Measurements from ENCODE around the gene LRRC53. TPM values are rescaled to one million over a fixed set of nuclear protein-coding genes. Genes with fewer than 3 reads are reported as not detected.

Gene LRRC53
- not detected for total RNA-seq
- long read RNA-seq: 0 reads

DNA sequence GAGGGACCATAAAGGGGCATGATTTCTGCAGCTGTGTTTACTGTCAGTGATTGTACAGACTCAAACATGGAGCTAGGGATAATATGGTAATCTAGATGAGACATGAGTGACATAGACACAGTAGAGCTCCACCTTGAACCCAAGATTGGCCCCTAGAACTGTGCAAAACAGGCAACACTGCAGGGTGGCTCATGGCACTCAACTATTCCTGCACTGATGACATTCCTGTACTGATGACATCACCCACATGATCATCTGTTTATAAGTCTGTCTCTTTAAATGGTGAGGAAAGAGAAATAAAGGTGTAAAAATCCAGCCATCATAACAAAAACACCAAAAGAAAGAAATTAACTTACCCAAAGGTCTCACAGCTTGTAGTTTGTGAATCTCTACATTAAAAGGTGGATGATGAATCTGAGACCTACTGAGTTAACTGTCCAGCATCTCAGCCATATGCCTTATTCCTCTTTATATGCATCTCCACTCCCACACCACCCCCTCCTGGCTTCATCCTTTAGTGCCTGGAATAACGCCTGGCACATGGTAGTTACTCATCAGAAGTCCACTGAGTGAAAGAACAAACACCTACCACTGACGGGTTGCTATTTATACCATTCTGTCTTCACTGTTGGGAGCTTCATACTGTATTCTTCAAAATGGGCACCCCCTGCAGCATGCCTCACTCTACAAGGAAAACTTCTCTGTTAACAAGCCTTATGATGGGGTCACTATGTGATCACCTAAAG, at the start of gene LRRC53:
LRRC53 (minus strand) TSS at position 442 of the 746 bp plus-strand sequence. CDS start 29,262 bp downstream, outside the sequence.
- ATAC-seq (no peak), DNase-seq (no peak)
- no peaks in the 10 kb centered on the region for H3K36me3 ChIP-seq
- TF ChIP-seq, protein P1, sequence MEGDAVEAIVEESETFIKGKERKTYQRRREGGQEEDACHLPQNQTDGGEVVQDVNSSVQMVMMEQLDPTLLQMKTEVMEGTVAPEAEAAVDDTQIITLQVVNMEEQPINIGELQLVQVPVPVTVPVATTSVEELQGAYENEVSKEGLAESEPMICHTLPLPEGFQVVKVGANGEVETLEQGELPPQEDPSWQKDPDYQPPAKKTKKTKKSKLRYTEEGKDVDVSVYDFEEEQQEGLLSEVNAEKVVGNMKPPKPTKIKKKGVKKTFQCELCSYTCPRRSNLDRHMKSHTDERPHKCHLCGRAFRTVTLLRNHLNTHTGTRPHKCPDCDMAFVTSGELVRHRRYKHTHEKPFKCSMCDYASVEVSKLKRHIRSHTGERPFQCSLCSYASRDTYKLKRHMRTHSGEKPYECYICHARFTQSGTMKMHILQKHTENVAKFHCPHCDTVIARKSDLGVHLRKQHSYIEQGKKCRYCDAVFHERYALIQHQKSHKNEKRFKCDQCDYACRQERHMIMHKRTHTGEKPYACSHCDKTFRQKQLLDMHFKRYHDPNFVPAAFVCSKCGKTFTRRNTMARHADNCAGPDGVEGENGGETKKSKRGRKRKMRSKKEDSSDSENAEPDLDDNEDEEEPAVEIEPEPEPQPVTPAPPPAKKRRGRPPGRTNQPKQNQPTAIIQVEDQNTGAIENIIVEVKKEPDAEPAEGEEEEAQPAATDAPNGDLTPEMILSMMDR (IDR thresholded peaks at IDR 0.05): no peak
- no peaks in the 10 kb centered on the region for H3K27me3 ChIP-seq (ENCODE audit: low read depth)
- H3K27ac ChIP-seq: no peak within 1 kb of the TSS
- intact Hi-C loops (cut with DNase I): no loop called here
- H3K9me3 ChIP-seq: no peaks in the 10 kb centered on the region
- no peaks in the 10 kb centered on the region for H3K4me1 ChIP-seq
- H3K4me3 ChIP-seq: no peak within 1 kb of the TSS

- H3K4me1 ChIP-seq: no peaks in the 10 kb centered on the region
- no peak overlapping the region for H3K4me3 ChIP-seq
- DNase-seq (no peak), ATAC-seq (no peak)
- TF ChIP-seq, protein P1 (IDR thresholded peaks at IDR 0.05): no peak
- no peaks in the 10 kb centered on the region for H3K36me3 ChIP-seq
- intact Hi-C loops (cut with DNase I): no loop called here
- H3K9me3 ChIP-seq: no peaks in the 10 kb centered on the region
- H3K27me3 ChIP-seq (ENCODE audit: low read depth): no peaks in the 10 kb centered on the region
- H3K27ac ChIP-seq: no peak overlapping the region
Observed at GRCh38 chr1:74549932-74550331, 37.5 kb upstream of the LRRC53 start.

DNA sequence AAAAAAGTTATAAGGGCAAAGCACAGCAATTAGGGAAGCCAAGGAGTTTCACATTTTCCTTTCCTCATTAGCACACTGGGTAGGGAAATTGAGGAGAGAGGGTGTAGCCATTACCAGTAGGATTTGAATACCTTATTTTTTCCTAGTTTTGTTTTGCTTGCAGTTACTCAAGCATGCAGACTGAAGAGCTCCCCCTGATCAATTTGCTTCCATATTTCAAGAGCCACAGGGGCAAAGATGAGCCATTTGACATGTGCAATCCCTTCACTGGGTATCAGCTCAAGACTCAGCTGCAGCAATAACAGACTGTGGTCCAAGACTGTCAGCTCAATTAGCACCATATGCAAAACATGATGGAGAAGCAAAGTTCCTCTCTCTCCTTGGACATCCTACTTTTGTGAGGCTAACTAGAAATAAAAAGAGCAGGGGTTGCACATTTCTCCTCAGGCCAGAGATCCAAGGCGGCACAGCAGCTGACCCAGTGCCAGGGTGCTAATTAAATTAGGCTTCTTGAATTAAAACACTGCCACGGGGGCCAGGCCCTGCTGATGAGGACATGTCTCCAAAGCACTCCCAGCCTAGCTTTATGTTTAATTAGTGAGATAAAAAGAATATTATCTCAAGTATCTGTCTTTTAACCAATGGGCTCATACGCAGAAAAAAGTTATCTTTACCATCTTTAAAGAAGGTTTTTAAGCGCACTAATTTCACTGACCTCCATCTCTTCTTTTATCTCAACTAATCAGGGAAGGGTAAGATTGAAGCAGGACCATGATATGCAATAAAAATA, 36.7 kb upstream of the LRRC53 start:
- no peak overlapping the region for H3K27ac ChIP-seq
- H3K4me3 ChIP-seq: no peak overlapping the region
- H3K36me3 ChIP-seq: no peaks in the 10 kb centered on the region
- H3K4me1 ChIP-seq: no peaks in the 10 kb centered on the region
- no peaks in the 10 kb centered on the region for H3K27me3 ChIP-seq (ENCODE audit: low read depth)
- DNase-seq (no peak), ATAC-seq (no peak)
- intact Hi-C loops (cut with DNase I): no loop called here
- no peaks in the 10 kb centered on the region for H3K9me3 ChIP-seq
- TF ChIP-seq, protein P1 (IDR thresholded peaks at IDR 0.05): no peak

GRCh38 chr1:74545821-74546220, 33.4 kb upstream of the LRRC53 start:
- Histone ChIP-seq H3K27ac (no peak overlapping the region), H3K4me1 (no peaks in the 10 kb centered on the region), H3K27me3 (ENCODE audit: low read depth) (no peaks in the 10 kb centered on the region), H3K9me3 (no peaks in the 10 kb centered on the region), H3K4me3 (no peak overlapping the region), H3K36me3 (no peaks in the 10 kb centered on the region)
- ATAC-seq (no peak), DNase-seq (no peak)
- intact Hi-C loops (cut with DNase I): no loop called here
- TF ChIP-seq, protein P1 (IDR thresholded peaks at IDR 0.05): no peak

- Histone ChIP-seq H3K27me3 (ENCODE audit: low read depth) (no peaks in the 10 kb centered on the region), H3K36me3 (no peaks in the 10 kb centered on the region), H3K4me3 (no peak overlapping the region), H3K27ac (no peak overlapping the region), H3K9me3 (no peaks in the 10 kb centered on the region), H3K4me1 (no peaks in the 10 kb centered on the region)
- DNase-seq (no peak), ATAC-seq (no peak)
- intact Hi-C loops (cut with DNase I): no loop called here
- TF ChIP-seq, protein P1 (IDR thresholded peaks at IDR 0.05): no peak
Observed at GRCh38 chr1:74534241-74534640, 21.8 kb upstream of the LRRC53 start.
